Measurements from ENCODE around the gene PGAP2. TPM values are rescaled to one million over a fixed set of nuclear protein-coding genes. Genes with fewer than 3 reads are reported as not detected.

The PGAP2 gene
- total and polyA plus RNA-seq, 2 of the 4 experiments (the other 2 are of a cell fraction) = 10.6 to 31.3 TPM

GRCh38 chr11:3854660-3854976 is 46.3 kb downstream of the PGAP2 start (continued):
- TF ChIP-seq CHD1 (IDR thresholded peaks at IDR 0.05; ENCODE audit: low read depth, low read length) (no peak), ELK1 (IDR thresholded peaks at IDR 0.05; ENCODE audit: borderline replicate concordance, low read depth, low read length) (no peak), RAD21 (IDR thresholded peaks at IDR 0.05; ENCODE audit: low read length) (no peak)
